Measurements from ENCODE around the gene AKT2. TPM values are rescaled to one million over a fixed set of nuclear protein-coding genes. Genes with fewer than 3 reads are reported as not detected.

AKT2 gene
- total RNA-seq, 1 experiment from 2014 or later = 141 TPM

DNA sequence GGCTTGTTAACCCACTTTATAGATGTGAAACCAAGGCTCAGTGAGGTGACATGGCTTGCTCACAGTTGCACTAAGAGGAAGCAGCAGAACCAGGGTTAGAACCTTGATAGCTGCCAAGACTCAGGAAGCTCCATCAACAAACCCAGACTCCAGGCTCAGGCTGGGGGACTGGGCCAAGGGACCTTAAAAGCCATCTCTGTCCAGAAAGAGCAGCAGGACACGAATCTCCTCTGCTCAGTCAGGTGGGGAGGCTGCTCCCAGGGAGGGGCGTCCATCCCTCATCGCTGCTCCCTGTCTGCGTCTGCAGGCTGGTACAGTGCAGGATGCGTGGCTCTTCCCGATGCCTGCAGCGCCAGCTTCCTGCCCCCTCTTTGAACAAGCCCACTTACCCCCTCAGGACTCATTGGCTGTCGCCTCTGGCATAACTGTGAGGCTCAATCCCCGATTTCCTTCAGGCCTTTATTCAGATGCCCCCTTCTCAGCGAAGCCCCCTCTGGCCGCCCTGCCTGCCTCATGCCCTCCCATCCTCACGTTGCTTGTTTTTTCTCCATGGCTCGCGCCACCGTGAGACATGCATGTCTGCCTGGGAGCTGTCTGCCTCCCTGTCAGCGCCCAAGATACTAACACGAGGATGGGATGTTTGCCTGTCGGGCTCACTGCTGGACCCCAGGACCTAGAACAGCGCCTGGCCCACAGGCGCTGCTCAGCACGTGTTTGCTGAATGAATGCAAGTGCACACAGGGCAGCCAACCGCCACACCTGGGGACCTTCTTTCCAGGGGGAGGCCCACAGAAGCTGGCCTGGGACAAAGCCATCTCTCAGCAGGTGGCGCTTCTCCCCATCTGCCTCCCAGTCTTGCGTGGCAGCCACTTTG, 21.5 kb downstream of the AKT2 start (continued):
- TF ChIP-seq REST (IDR thresholded peaks at IDR 0.05; ENCODE audit: low read depth) = no peak
- TF ChIP-seq CEBPB (IDR thresholded peaks at IDR 0.05; ENCODE audit: low read depth) = no peak
- TF ChIP-seq EZH2 (IDR thresholded peaks at IDR 0.05) = no peak
- TF ChIP-seq YY1 (IDR thresholded peaks at IDR 0.05; ENCODE audit: extremely low read depth, insufficient replicate concordance, low read depth, low read length) = no peak
- TF ChIP-seq ZFX (IDR thresholded peaks at IDR 0.05) = no peak
- TF ChIP-seq ELF1 (IDR thresholded peaks at IDR 0.05; ENCODE audit: borderline replicate concordance, low read depth) = no peak
- TF ChIP-seq EGR1 (IDR thresholded peaks at IDR 0.05; ENCODE audit: low read depth) = no peak

- ChIA-PET RAD21 (ENCODE audit: low non-redundant PET in 1 of 2, low total read pairs in 2 of 2, uncharacterized antibody in 2 of 2, unreplicated experiment in 2 of 2) (no interaction called here), CTCF (no interaction called here), POLR2A (no interaction called here)
- Histone ChIP-seq H3K4me1 (ENCODE audit: control insufficient read depth in 1 of 2, insufficient read depth in 2 of 2, low read length in 2 of 2) (peaks cover 4 to 14% of the 10 kb centered on the region in 2 experiments; a peak in 2 of 4 replicates), H3K4me3 (replicated peaks in 1 of 2; ENCODE audit: low read depth in 1 of 2, low read length in 2 of 2) (no peak overlapping the region), H3K27me3 (ENCODE audit: insufficient read depth, low read length) (no peaks in the 10 kb centered on the region), H3K4me2 (ENCODE audit: low read length) (no peak overlapping the region), H4K20me1 (ENCODE audit: insufficient read depth) (no peaks in the 10 kb centered on the region), H3K79me2 (ENCODE audit: insufficient read depth, low read length) (peaks cover 46% of the 10 kb centered on the region), H3K36me3 (ENCODE audit: control insufficient read depth in 1 of 2, insufficient read depth in 2 of 2, low read length in 2 of 2) (peaks cover 0 to 15% of the 10 kb centered on the region in 2 experiments; a peak in 2 of 4 replicates), H3K9me3 (ENCODE audit: control insufficient read depth in 1 of 2, insufficient read depth in 1 of 2, low read depth in 1 of 2, low read length in 2 of 2) (no peaks in the 10 kb centered on the region), H2AFZ (ENCODE audit: low read depth, low read length, poor library complexity, severe bottlenecking) (no peak overlapping the region), H3K9ac (ENCODE audit: low read length) (no peak overlapping the region), H3K27ac (ENCODE audit: low read depth, low read length) (no peak overlapping the region), H3K9me2 (ENCODE audit: insufficient read depth) (no peaks in the 10 kb centered on the region)
- BruUV-seq (replicated peaks) = no TSS peak
- TF ChIP-seq SRF (IDR thresholded peaks at IDR 0.05; ENCODE audit: low read depth) (no peak), POLR2A (IDR thresholded peaks at IDR 0.05; ENCODE audit: borderline replicate concordance, extremely low read depth, insufficient read depth, insufficient read length) (no peak), EZH2 (IDR thresholded peaks at IDR 0.05) (no peak), ZNF274 (IDR thresholded peaks at IDR 0.05; ENCODE audit: low read depth, low read length) (no peak), ATF3 (IDR thresholded peaks at IDR 0.05) (no peak), EGR1 (IDR thresholded peaks at IDR 0.05; ENCODE audit: low read depth) (no peak), ZFX (IDR thresholded peaks at IDR 0.05) (no peak), SIN3A (IDR thresholded peaks at IDR 0.05; ENCODE audit: low read depth) (no peak), REST (IDR thresholded peaks at IDR 0.05; ENCODE audit: low read depth) (no peak), FOSL1 (IDR thresholded peaks at IDR 0.05; ENCODE audit: low read depth) (no peak), CEBPB (IDR thresholded peaks at IDR 0.05; ENCODE audit: low read depth) (no peak), TCF7L2 (IDR thresholded peaks at IDR 0.05; ENCODE audit: borderline replicate concordance, extremely low read depth, insufficient read depth, insufficient read length) (no peak), YY1 (IDR thresholded peaks at IDR 0.05; ENCODE audit: extremely low read depth, insufficient replicate concordance, low read depth, low read length) (no peak)
- no peak for ATAC-seq
- DNase-seq (ENCODE audit: low read depth, low spot score) = no peak
- intact Hi-C loops (cut with micrococcal nuclease) = no loop called here
Measured at GRCh38 chr19:40262422-40262821, 22.7 kb downstream of the AKT2 start.
